ENCODE data around the gene MICU1.
A peak's percentile ranks its signal among the peaks of the same experiment; 100 is the strongest.
"Not testable (repeated sequence)": the region's sequence is repeated elsewhere in the genome, so short reads cannot be mapped to it uniquely, and the experiment has no call there.

Gene MICU1

DNA sequence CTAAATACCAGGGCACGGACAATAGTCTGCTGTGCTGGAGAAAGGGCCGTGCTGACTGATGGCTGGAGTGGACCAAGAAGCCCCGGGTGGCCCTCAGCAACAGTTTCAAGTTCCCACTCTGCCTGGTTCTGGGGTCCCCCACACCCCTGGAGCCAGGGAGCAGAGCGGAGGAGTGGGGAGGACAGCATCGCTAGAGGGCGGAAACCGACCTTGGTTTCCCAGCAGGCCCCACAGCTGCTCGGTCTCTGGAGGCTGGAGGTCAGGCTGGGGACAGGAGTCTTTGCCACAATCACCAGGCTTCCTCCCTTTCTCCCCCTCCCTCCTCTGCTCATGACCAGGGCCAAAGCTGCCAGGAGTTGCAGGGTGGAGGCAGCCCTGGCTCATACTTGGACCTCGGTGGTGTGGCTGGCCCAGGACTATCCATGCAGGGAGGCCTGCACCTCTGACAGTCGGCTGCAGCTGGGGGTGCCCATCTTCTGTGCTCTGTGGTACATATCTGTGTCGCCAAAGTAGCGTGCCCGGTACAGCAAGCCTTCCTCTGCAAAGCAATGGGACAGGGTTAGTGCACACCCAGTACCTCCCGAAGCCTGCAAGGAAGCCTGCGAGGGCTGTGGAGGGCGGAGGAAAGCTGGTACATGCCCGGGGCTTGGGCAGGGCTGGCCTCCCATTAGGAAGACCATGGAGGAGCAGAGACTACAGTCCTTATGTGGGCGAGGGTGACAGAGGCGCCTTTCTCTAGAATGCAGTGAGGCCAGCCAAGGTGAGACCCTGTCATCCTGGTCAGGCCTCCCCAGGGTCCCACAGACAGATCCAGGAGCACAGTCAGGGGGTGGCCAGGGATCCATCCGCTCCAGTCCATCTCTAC, 290.3 kb downstream of the MICU1 start:
- FAIRE-seq = no peak
- no peak for DNase-seq (ENCODE audit: extremely low spot score, insufficient read length, low read depth)

GRCh38 chr10:72334825-72335393, 291.0 kb downstream of the MICU1 start:
- FAIRE-seq = peak; percentile 98
- DNase-seq (ENCODE audit: extremely low spot score, insufficient read length, low read depth) = peak; percentile 73

- FAIRE-seq = no peak
- DNase-seq (ENCODE audit: extremely low spot score, insufficient read length, low read depth) = no peak
Measured at GRCh38 chr10:72334196-72334824, 291.6 kb downstream of the MICU1 start.

- no peak for DNase-seq (ENCODE audit: extremely low spot score, insufficient read length, low read depth)
- FAIRE-seq = no peak
Measured at GRCh38 chr10:72333112-72334015, 292.5 kb downstream of the MICU1 start.

- FAIRE-seq = no peak
Measured at GRCh38 chr10:72332423-72333111, 293.3 kb downstream of the MICU1 start.

DNA sequence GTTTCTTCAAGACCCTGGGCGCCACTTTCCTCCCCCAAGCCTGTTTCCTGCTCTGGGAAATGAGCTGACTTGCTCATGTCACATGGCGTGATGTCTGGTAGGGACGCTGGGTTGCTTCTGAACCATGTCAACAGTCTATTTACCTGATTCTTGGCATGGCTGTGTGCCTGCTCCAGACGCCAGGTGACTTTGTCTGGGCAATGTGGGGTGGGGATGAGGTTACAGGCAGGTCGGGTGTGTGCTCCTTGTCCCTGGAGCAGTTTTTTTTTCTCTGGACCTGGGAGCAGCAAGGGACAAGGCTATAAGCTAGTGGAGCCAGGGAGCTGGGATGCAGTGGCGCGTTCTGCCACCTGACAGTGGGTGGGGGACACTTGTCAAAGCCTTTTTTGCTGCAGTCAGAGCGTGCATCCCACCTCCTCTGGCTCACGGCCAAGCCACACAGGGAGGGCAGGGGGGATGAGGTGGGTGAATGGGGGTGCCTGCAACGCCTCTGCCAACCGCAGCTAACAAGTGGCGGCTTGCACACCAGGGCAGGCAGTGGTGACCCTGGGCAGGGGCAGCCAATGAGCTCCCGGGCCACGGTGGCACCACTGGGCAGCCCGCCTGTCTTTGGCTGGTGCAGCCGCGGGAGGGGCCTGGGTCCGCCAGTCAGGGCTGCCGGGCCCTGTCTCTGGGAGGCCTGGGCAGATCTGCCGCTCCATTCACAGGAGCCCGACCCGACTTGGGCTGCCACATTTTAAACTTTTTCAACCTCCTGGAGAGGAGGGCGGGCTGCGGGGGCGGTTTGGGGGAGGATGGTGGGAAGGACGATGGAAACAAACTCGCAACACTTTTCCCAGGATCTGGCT, 294.1 kb downstream of the MICU1 start:
- peak; percentile 83 for FAIRE-seq
- DNase-seq (ENCODE audit: extremely low spot score, insufficient read length, low read depth) = no peak

More at GRCh38 chr10:72332423-72333111, 293.3 kb downstream of the MICU1 start:
- DNase-seq (ENCODE audit: extremely low spot score, insufficient read length, low read depth) = no peak

DNA sequence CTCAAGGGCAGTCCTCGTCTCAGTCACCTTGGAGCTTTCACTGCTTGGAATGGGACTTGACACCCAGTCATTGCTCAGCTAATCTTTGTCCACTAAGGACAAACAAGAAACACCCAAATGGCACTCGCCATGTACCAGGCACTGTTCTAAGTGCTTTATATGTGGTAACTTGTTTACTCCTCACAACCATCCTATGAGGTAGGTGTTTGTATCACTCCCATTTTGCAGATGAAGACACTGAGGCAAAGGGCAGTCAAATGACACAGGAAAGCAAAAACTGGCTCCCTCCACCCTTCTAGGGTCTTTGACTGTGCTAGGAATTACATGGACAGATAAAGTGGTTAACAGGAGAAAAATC, 295.8 kb downstream of the MICU1 start:
- no peak for FAIRE-seq
- DNase-seq (ENCODE audit: extremely low spot score, insufficient read length, low read depth) = no peak

- FAIRE-seq (no peak), DNase-seq (ENCODE audit: extremely low spot score, insufficient read length, low read depth) (no peak)
Measured at GRCh38 chr10:72329290-72330068, 296.4 kb downstream of the MICU1 start.

DNA sequence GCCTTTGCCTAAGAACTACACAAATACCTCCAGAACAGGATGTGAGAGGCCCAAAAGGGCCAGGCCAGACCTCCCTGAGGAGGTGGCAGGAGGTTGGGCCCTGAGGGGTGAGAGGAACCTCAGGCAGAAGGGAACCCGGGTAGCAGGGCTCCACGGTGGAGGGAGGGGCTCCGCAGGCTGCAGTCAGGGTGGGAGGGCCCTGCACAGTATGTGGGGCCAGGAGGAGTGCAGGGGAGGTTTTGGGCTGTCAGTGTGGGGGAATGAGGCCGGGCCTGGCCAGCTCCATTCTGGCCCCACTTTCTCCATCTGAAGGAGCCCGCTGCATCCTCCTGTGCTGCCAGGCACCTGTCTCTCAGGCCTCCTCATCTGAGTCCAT, 297.1 kb downstream of the MICU1 start:
- FAIRE-seq = no peak

DNA sequence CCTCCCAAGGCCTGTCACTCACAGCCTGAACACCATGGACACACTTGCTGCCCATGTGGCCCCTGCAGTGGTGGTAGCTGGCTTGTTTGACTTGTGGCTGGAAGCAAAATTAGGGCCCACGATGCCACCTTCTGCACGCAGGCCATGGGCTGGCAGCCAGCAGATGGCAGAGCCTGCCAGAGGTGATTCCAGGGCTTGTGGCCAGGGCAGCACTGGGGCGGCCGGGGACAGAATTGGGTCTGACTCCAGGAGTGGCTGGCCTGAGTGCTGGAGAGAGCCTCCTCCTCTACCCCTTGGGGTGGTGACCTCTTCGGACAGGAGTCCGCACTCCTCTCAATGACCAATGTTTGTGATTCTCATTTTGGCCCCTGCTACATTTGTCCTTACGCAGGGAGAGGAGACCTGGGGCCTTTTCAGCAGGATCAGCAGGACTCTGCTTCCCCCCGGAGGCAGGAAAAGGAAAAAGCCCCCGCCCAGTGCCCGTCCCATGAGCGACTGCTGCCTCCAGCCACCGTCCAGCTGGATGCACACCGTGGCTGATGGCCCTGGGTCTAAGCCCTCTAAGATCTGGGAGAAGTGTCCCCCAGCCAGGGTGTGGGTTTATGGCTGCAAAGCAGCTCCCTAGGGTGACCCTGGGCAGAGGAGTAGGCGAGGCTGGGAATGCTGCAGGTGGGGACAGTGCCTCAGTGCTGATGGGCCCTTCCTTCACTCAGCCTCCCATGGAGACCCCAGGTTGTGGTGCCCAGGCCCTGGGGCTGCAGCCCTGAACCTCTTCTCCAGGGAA, 297.6 kb downstream of the MICU1 start:
- FAIRE-seq = no peak

More for the DNA sequence above, 297.1 kb downstream of the MICU1 start:
- no peak for DNase-seq (ENCODE audit: extremely low spot score, insufficient read length, low read depth)

DNA sequence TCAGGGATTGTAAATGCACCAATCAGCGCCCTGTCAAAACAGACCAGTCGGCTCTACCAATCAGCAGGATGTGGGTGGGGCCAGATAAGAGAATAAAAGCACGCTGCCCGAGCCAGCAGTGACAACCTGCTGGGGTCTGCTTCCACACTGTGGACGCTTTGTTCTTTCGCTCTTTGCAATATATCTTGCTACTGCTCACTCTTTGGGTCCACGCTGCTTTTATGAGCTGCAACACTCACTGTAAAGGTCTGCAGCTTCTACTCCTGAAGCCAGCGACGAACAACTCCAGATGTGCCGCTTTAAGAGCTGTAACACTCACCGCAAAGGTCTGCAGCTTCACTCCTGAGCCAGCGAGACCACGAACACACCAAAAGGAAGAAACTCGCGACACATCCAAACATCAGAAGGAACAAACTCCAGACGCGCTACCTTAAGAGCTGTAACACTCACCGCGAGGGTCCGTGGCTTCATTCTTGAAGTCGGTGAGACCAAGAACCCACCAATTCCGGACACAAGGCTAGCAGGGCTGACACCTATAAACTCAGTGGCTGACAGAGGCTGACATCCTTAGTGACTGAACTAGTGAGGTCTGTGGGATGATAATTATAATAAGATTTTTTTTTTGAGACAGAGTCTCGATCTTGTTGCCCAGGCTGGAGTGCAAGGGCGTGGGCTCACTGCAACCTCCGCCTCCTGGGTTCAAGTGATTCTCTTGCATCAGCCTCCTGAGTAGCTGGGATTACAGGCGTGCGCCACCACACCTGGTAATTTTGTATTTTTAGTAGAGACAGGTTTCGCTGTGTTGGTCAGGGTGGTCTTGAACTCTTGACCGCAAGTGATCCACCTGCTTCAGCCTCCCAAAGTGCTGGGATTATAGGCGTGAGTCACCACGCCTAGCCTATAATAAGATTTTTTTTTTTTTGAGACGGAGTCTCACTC, 298.9 kb downstream of the MICU1 start:
- not testable (repeated sequence) for FAIRE-seq; DNase-seq (ENCODE audit: extremely low spot score, insufficient read length, low read depth)

More for the DNA sequence above, 297.6 kb downstream of the MICU1 start:
- DNase-seq (ENCODE audit: extremely low spot score, insufficient read length, low read depth) = no peak

DNA sequence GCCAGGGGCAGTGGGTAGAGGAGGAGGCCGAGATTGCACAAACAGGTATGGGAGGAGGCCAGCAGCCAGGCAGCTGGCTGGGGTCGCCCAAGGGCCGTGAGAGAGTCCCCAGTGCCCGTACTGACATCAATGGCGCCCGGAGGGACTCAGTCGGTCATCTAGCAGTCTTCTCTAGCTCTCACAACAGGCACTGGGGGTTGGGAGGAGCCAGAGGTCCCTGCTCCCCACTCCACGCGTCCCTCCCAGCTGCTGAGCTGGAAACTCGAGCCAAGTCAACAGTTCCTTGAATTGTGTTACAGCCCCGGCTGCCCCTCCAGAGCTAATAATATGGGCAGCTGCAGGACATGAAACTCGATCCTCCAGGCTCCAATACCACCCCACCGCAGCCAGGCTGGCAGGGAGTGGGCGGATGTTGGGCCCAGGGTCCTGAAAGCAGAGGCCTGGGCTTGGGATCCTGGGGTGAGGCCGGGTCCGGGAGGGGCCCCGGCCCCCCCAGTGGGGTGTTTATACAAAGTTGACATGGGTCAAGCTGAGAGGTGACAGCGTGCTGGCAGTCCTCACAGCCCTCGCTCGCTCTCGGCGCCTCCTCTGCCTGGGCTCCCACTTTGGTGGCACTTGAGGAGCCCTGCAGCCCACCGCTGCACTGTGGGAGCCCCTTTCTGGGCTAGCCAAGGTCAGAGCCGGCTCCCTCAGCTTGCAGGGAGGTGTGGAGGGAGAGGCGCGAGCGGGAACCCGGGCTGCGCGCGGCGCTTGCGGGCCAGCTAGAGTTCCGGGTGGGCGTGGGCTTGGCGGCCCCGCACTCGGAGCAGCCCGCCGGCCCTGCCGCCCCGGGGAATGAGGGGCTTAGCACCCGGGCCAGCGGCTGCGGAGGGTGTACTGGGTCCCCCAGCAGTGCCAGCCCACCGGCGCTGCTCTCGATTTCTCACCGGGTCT, 300.4 kb downstream of the MICU1 start:
- not testable (repeated sequence) for DNase-seq (ENCODE audit: extremely low spot score, insufficient read length, low read depth); FAIRE-seq

DNA sequence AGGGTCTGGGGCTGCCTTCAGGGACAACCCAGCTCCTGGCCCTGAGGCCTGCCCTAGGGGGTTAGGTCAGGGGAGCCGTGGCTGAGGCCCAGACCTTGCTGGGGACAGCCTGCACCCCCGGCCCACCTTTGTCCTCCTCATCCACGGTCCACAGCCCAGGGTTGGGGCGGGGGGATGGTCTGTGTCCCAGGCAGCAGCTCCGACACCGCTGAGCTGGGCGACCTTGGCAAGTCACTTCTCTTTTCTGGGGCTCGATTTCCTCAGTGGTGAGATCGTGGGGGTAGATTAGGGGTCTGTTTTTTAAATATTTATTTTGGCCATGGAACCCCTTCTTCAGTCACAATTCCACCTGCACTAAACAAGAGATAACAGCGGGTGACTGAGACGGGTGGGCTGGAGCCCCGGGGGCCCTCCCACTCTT, 302.1 kb downstream of the MICU1 start:
- DNase-seq (ENCODE audit: extremely low spot score, insufficient read length, low read depth) (no peak), FAIRE-seq (no peak)

GRCh38 chr10:72323108-72323749, 302.6 kb downstream of the MICU1 start:
- no peak for DNase-seq (ENCODE audit: extremely low spot score, insufficient read length, low read depth)
- no peak for FAIRE-seq

All from GM18507 (cell line).